A549 (cell line): ENCODE data around the gene RNF112. TPM values are rescaled to one million over a fixed set of nuclear protein-coding genes. Genes with fewer than 3 reads are reported as not detected.
A peak's percentile ranks its signal among the peaks of the same experiment; 100 is the strongest.

Source experiments
- ATAC-seq, 2 experiments: fragments of 200-7000 bp in 1 of 2; fragments of >200 bp in 1 of 2; cut with Nextera tagmentation in 1 of 2; cut with Tn5 transposase in 1 of 2; 3 replicates each; pipeline versions ENCODE4 v1.8.0 to v1.9.1; 2018 to 2020; ENCODE audit warnings: mild to moderate bottlenecking in 1 of 2, moderate library complexity in 1 of 2
- CTCF ChIA-PET: fragments of 300-600 bp; sonication (Branson Sonifier 250); formaldehyde crosslinking; extraction: SDS; loops from one replicate; lab custom pipeline; 2021; ENCODE audit warnings: antibody characterized with exemption, inconsistent platforms; lab: Yijun Ruan, JAX
- POLR2A ChIA-PET: fragments of 350-600 bp; formaldehyde crosslinking; extraction: SDS; loops from one replicate; lab custom pipeline; 2021; ENCODE audit warnings: antibody characterized with exemption, inconsistent platforms; lab: Yijun Ruan, JAX
- DNase-seq, 2 experiments: peaks; one replicate each; pipeline versions ENCODE4 v3.0.0 to v3.0.0-alpha.2; 2011 to 2016; ENCODE audit warnings: low read depth in 1 of 2, low spot score in 1 of 2
- FAIRE-seq: peaks from 2 replicates; lab custom pipeline; 2011; peaks lifted over from hg19 to GRCh38; lab: Jason Lieb, UNC
- H3K27ac ChIP-seq, 2 experiments: fragments of >200 bp; sonication (Bioruptor Twin); formaldehyde crosslinking; 3 replicates each; pipeline ENCODE4 v1.5.1; 2016 to 2017
- H3K4me1 ChIP-seq: fragments of >200 bp; sonication (Bioruptor Twin); formaldehyde crosslinking; 3 replicates; pipeline ENCODE4 v1.6.1; 2016
- H3K4me2 ChIP-seq: fragments of >200 bp; sonication (Bioruptor Twin); formaldehyde crosslinking; 3 replicates; pipeline ENCODE4 v1.6.1; 2016
- H3K4me3 ChIP-seq: fragments of >200 bp; sonication (Bioruptor Twin); formaldehyde crosslinking; 3 replicates; pipeline ENCODE4 v1.5.1; 2016
- H3K9me3 ChIP-seq: fragments of >200 bp; sonication (Bioruptor Twin); formaldehyde crosslinking; 3 replicates; pipeline ENCODE4 v1.6.1; 2016
- ATOH8 ChIP-seq: fragments of 250-450 bp; sonication (Bioruptor Pico); IDR thresholded peaks from 2 replicates; pipeline ENCODE4 v1.5.0; 2020; ENCODE audit warnings: low read depth, mild to moderate bottlenecking, moderate library complexity
- CTCF ChIP-seq: fragments of >200 bp; sonication (Bioruptor Twin); formaldehyde crosslinking; IDR thresholded peaks from 3 replicates; pipeline ENCODE4 v1.5.1; 2016
- EHF ChIP-seq: fragments of 250-450 bp; sonication (Bioruptor Pico); IDR thresholded peaks from 2 replicates; pipeline ENCODE4 v1.5.0; 2020; ENCODE audit warnings: mild to moderate bottlenecking
- ELK1 ChIP-seq: fragments of 150-350 bp; IDR thresholded peaks from 2 replicates; pipeline ENCODE4 v1.6.1; 2014; ENCODE audit warnings: low read depth, mild to moderate bottlenecking, low read length
- FOSB ChIP-seq: fragments of 250-450 bp; sonication (Bioruptor Pico); IDR thresholded peaks from 2 replicates; pipeline ENCODE4 v1.5.0; 2020; ENCODE audit warnings: mild to moderate bottlenecking, moderate library complexity
- FOXS1 ChIP-seq: fragments of 250-450 bp; sonication (Bioruptor Pico); IDR thresholded peaks from 2 replicates; pipeline ENCODE4 v1.5.0; 2020; ENCODE audit warnings: mild to moderate bottlenecking, moderate library complexity
- HEYL ChIP-seq: fragments of 250-450 bp; sonication (Bioruptor Pico); IDR thresholded peaks from 2 replicates; pipeline ENCODE4 v1.8.0; 2021; ENCODE audit warnings: mild to moderate bottlenecking, moderate library complexity
- HMGXB4 ChIP-seq: fragments of 250-450 bp; sonication (Bioruptor Pico); IDR thresholded peaks from 2 replicates; pipeline ENCODE4 v1.5.0; 2021; ENCODE audit warnings: mild to moderate bottlenecking, moderate library complexity, borderline replicate concordance
- HOXB13 ChIP-seq: fragments of 250-450 bp; sonication (Bioruptor Pico); IDR thresholded peaks from 2 replicates; pipeline ENCODE4 v1.5.0; 2020; ENCODE audit warnings: low read depth, mild to moderate bottlenecking, moderate library complexity
- HOXB5 ChIP-seq: fragments of 250-450 bp; sonication (Bioruptor Pico); IDR thresholded peaks from 2 replicates; pipeline ENCODE4 v1.5.0; 2020; ENCODE audit warnings: mild to moderate bottlenecking, moderate library complexity
- JUNB ChIP-seq: fragments of >200 bp; sonication (Bioruptor Twin); formaldehyde crosslinking; IDR thresholded peaks from 2 replicates; pipeline ENCODE4 v1.6.1; 2016
- MAZ ChIP-seq: fragments of 150-350 bp; IDR thresholded peaks from 2 replicates; pipeline ENCODE4 v1.6.1; 2014; ENCODE audit warnings: antibody characterized with exemption, low read depth, low read length, borderline replicate concordance
- NFE2L2 ChIP-seq: fragments of 150-350 bp; conservative IDR thresholded peaks from 2 replicates; pipeline ENCODE4 v1.6.1; 2014; ENCODE audit warnings: low read length
- NR3C1 ChIP-seq: fragments of >200 bp; sonication (Bioruptor Twin); formaldehyde crosslinking; IDR thresholded peaks from 3 replicates; pipeline ENCODE4 v1.6.1; 2017
- PBX3 ChIP-seq: IDR thresholded peaks from 2 replicates; pipeline ENCODE4 v1.6.1; 2012
- PHF8 ChIP-seq: fragments of 200-600 bp; sonication (generic); IDR thresholded peaks from 2 replicates; pipeline ENCODE4 v1.6.1; 2016; ENCODE audit warnings: low read depth, mild to moderate bottlenecking, antibody characterized with exemption, moderate library complexity, borderline replicate concordance
- POLR2AphosphoS2 ChIP-seq: conservative IDR thresholded peaks from 2 replicates; pipeline ENCODE4 v1.6.1; 2012; ENCODE audit warnings: low read length, improper control_type of control experiment, inconsistent platforms
- RAD21 ChIP-seq, 2 experiments: fragments of >200 bp in 1 of 2; sonication (Bioruptor Twin) in 1 of 2; formaldehyde crosslinking in 1 of 2; IDR thresholded peaks in 1 of 2; conservative IDR thresholded peaks in 1 of 2; 2 replicates in 1 of 2; 3 replicates in 1 of 2; pipeline ENCODE4 v1.6.1; 2012 to 2018; ENCODE audit warnings: inconsistent platforms in 1 of 2
- SMC3 ChIP-seq: fragments of >200 bp; sonication (Bioruptor Twin); formaldehyde crosslinking; IDR thresholded peaks from 3 replicates; pipeline ENCODE4 v1.6.1; 2018; ENCODE audit warnings: inconsistent platforms
- SREBF2 ChIP-seq: fragments of 450-650 bp; IDR thresholded peaks from 2 replicates; pipeline ENCODE4 v1.6.1; 2014; ENCODE audit warnings: mild to moderate bottlenecking, moderate library complexity
- TFCP2L1 ChIP-seq: fragments of 250-450 bp; sonication (Bioruptor Pico); IDR thresholded peaks from 2 replicates; pipeline ENCODE4 v1.5.0; 2021; ENCODE audit warnings: mild to moderate bottlenecking
- TP53 ChIP-seq: fragments of 250-450 bp; sonication (Bioruptor Pico); IDR thresholded peaks from 2 replicates; pipeline ENCODE4 v1.5.0; 2021; ENCODE audit warnings: mild to moderate bottlenecking, moderate library complexity
- ZNF302 ChIP-seq: fragments of 250-450 bp; sonication (Bioruptor Pico); IDR thresholded peaks from 2 replicates; pipeline ENCODE4 v1.9.0; 2021; ENCODE audit warnings: inconsistent platforms, mild to moderate bottlenecking, moderate library complexity
- ZSCAN20 ChIP-seq: fragments of 250-450 bp; sonication (Bioruptor Pico); IDR thresholded peaks from 2 replicates; pipeline ENCODE4 v1.8.0; 2022; ENCODE audit warnings: mild to moderate bottlenecking, moderate library complexity
- WGBS: methylation state at CpG from one replicate; pipeline ENCODE4 v1.1.6; 2017; ENCODE audit errors: missing lambda C conversion rate; 5-methylcytosine and 5-hydroxymethylcytosine counted together
- polyA plus RNA-seq, 4 experiments: library from polyadenylated mRNA; depleted of rRNA in 3 of 4; stranded (reverse); fragments of >200 nt; fragmentation: RNase III in 1 of 4; extraction: RNeasy Plus Mini Kit Qiagen cat#74134 plus additional on column Dnase treatment in 1 of 4; gene quantifications; 2 replicates in 3 of 4; 3 replicates in 1 of 4; pipeline ENCODE4 v1.2.3, GENCODE V29; 2011 to 2017

The RNF112 gene
- polyA plus RNA-seq, 2 of the 4 experiments (the other 2 are of a cell fraction), result 0.27 to 1.4 TPM

GRCh38 chr17:19447085-19447583, 36.1 kb downstream of the RNF112 start:
- TF ChIP-seq CTCF (peak; percentile 97), PHF8 (no peak), MAZ (no peak), HMGXB4 (CRISPR knock-in tag) (no peak), TP53 (CRISPR knock-in tag) (no peak), FOXS1 (CRISPR knock-in tag) (no peak), HEYL (no peak), TFCP2L1 (CRISPR knock-in tag) (no peak), SMC3 (peak; percentile 98), ATOH8 (CRISPR knock-in tag) (no peak), ZSCAN20 (CRISPR knock-in tag) (no peak), NR3C1 (no peak), HOXB13 (CRISPR knock-in tag) (no peak; the same call in 1 of the 2 replicates), ZNF302 (no peak), PBX3 (no peak), HOXB5 (peak; percentile 33; the same call in 1 of the 2 replicates), FOSB (CRISPR knock-in tag) (no peak), NFE2L2 (no peak), SREBF2 (no peak), EHF (CRISPR knock-in tag) (no peak), POLR2AphosphoS2 (no peak), ELK1 (no peak), JUNB (no peak), RAD21 (conservative IDR thresholded peaks at IDR 0.05 in 1 of 2, IDR thresholded peaks at IDR 0.05 in 1 of 2) (peak; percentile 95 to 96)
- FAIRE-seq (peak; percentile 56), ATAC-seq (peak; percentile 74 to 82), DNase-seq (peak; percentile 75 to 80)
- Histone ChIP-seq H3K4me1 (peaks cover 29% of the 10 kb centered on the region), H3K4me3 (no peak overlapping the region), H3K27ac (peak overlapping the region; percentile 56 to 82), H3K9me3 (peaks cover 24% of the 10 kb centered on the region), H3K4me2 (peak overlapping the region; percentile 47; the same call in 2 of the 3 replicates)
- POLR2A ChIA-PET, result interaction anchor here (0.6 to 3.6 kb wide), 3 partner anchors 29 to 85 kb away, joined by 3 to 26 read pairs (median 11); partner anchors contain the start of genes B9D1 and MAPK7
- 35% methylated on average over 3 of the region's 3 CpGs for WGBS
- CTCF ChIA-PET, result interaction anchor here (0.6 to 9.8 kb wide), 69 partner anchors 8 to 320 kb away, joined by 3 to 362 read pairs (median 4); partner anchors contain the start of genes ALDH3A2, B9D1, MAPK7 and MFAP4
